Panc1 (cell line): ENCODE data around the gene ACSM3.

ENCODE experiments used
- CTCF ChIP-seq: fragments of 450-650 bp; IDR thresholded peaks from 2 replicates; pipeline ENCODE4 v1.5.1; 2017; ENCODE audit warnings: mild to moderate bottlenecking
- POLR2AphosphoS5 ChIP-seq: IDR thresholded peaks from 2 replicates; pipeline ENCODE4 v1.6.1; 2012; ENCODE audit warnings: mild to moderate bottlenecking, low read depth, low read length, moderate library complexity

GRCh38 chr16:20773679-20774078 lies 9.9 kb downstream of the ACSM3 start:
- TF ChIP-seq CTCF, result no peak
- TF ChIP-seq POLR2AphosphoS5, result no peak
